Loucy (cell line): ENCODE results near the gene ATP7B.

Source experiments
- H2AFZ ChIP-seq: fragments of 200-600 bp; sonication (generic); 2 replicates; pipeline ENCODE4 v1.6.0; 2016; ENCODE audit warnings: antibody characterized with exemption, mild to moderate bottlenecking, low read length, moderate library complexity
- H3F3A ChIP-seq: fragments of 200-600 bp; 2 replicates; pipeline ENCODE4 v1.6.0; 2016; ENCODE audit warnings: antibody characterized with exemption, low read depth, mild to moderate bottlenecking
- H3K27me3 ChIP-seq: fragments of 200-600 bp; sonication (generic); 2 replicates; pipeline ENCODE4 v1.6.1; 2014; ENCODE audit warnings: low read length, mild to moderate bottlenecking; ENCODE audit not compliant: insufficient read depth, poor library complexity, severe bottlenecking
- H3K36me3 ChIP-seq: fragments of 200-600 bp; sonication (generic); 2 replicates; pipeline ENCODE4 v1.6.1; 2016; ENCODE audit warnings: low read length; ENCODE audit not compliant: insufficient read depth
- H3K4me1 ChIP-seq: fragments of 200-600 bp; sonication (generic); 2 replicates; pipeline ENCODE4 v1.5.1; 2014; ENCODE audit warnings: low read length, mild to moderate bottlenecking; ENCODE audit not compliant: insufficient read depth, poor library complexity, severe bottlenecking
- H3K4me2 ChIP-seq: fragments of 200-600 bp; sonication (generic); 2 replicates; pipeline ENCODE4 v1.6.0; 2014; ENCODE audit warnings: antibody characterized with exemption, low read length, low read depth, mild to moderate bottlenecking; ENCODE audit not compliant: poor library complexity, severe bottlenecking
- H3K4me3 ChIP-seq: fragments of 200-600 bp; sonication (generic); 2 replicates; pipeline ENCODE4 v1.5.1; 2014; ENCODE audit warnings: low read length, mild to moderate bottlenecking, mixed read lengths; ENCODE audit not compliant: poor library complexity, severe bottlenecking
- H3K79me2 ChIP-seq: fragments of 200-600 bp; sonication (generic); 2 replicates; pipeline ENCODE4 v1.6.1; 2014; ENCODE audit warnings: low read length; ENCODE audit not compliant: insufficient read depth
- H3K9ac ChIP-seq: fragments of 200-600 bp; sonication (generic); 2 replicates; pipeline ENCODE4 v1.6.0; 2014; ENCODE audit warnings: mild to moderate bottlenecking, low read depth, low read length, moderate library complexity; ENCODE audit not compliant: poor library complexity, severe bottlenecking
- H3K9me2 ChIP-seq: fragments of 200-600 bp; sonication (generic); replicated peaks from 2 replicates; pipeline ENCODE4 v1.6.1; 2016; ENCODE audit warnings: low read depth, low read length, mixed read lengths
- H3K9me3 ChIP-seq: fragments of 200-600 bp; sonication (generic); 2 replicates; pipeline ENCODE4 v1.6.1; 2014; ENCODE audit warnings: mild to moderate bottlenecking, antibody characterized with exemption, low read length, low read depth; ENCODE audit not compliant: insufficient read depth
- H4K20me1 ChIP-seq: fragments of 200-600 bp; sonication (generic); 2 replicates; pipeline ENCODE4 v1.6.0; 2014; ENCODE audit warnings: antibody characterized with exemption, low read length, mild to moderate bottlenecking; ENCODE audit not compliant: insufficient read depth, poor library complexity, severe bottlenecking
- EZH2phosphoT487 ChIP-seq: fragments of 200-600 bp; IDR thresholded peaks from 2 replicates; pipeline ENCODE4 v1.6.1; 2018; ENCODE audit warnings: antibody characterized with exemption, mild to moderate bottlenecking, moderate library complexity, borderline replicate concordance
- TF ChIP-seq, protein P1 (sequence below): fragments of 200-600 bp; sonication (generic); conservative IDR thresholded peaks from 2 replicates; pipeline ENCODE4 v1.5.1; 2014; ENCODE audit warnings: mild to moderate bottlenecking, antibody characterized with exemption, low read length

Gene ATP7B

DNA sequence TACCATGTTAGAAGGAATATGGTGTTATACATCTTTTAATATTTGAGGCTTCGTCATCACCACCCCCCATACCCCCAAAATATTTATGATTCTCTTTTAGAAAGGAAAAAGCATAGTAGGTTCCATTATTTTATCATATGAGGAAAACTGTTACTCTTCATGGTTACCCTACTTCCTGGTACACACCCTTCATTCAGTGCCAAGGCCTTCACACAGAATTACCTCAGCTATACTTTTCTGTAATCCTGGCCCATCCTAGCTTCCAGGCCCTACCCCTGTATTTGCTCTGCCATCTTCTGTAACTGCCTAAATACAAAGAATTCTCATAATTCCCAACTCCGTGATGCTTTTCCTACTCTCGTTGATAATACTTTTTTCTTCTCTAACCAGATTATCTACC lies 8.9 kb upstream of the ATP7B start:
- peaks cover 32% of the 10 kb centered on the region for H3K79me2 ChIP-seq
- H3K36me3 ChIP-seq, result peaks cover 20% of the 10 kb centered on the region; the same call in 1 of the 2 replicates

DNA sequence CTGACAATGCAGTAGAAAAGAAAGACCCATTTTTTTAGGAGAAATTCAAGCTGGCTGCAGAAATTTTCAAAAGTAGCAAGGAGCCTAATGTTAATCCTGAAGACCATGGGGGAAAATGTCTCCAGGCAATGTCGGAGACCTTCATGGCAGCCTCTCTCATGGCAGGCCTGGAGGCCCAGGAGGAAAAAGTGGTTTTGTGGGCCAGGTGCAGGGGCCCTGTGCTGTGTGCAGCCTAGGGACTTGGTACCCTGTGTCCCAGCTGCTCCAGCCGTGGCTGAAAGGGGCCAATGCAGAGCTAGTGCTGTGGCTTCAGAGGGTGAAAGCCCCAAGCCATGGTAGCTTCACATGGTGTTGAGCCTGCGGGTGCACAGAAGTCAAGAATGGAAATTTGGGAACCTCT lies 5.0 kb upstream of the ATP7B start:
- TF ChIP-seq EZH2phosphoT487, result no peak
- TF ChIP-seq, protein P1, sequence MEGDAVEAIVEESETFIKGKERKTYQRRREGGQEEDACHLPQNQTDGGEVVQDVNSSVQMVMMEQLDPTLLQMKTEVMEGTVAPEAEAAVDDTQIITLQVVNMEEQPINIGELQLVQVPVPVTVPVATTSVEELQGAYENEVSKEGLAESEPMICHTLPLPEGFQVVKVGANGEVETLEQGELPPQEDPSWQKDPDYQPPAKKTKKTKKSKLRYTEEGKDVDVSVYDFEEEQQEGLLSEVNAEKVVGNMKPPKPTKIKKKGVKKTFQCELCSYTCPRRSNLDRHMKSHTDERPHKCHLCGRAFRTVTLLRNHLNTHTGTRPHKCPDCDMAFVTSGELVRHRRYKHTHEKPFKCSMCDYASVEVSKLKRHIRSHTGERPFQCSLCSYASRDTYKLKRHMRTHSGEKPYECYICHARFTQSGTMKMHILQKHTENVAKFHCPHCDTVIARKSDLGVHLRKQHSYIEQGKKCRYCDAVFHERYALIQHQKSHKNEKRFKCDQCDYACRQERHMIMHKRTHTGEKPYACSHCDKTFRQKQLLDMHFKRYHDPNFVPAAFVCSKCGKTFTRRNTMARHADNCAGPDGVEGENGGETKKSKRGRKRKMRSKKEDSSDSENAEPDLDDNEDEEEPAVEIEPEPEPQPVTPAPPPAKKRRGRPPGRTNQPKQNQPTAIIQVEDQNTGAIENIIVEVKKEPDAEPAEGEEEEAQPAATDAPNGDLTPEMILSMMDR, result no peak
- Histone ChIP-seq H3F3A (no peaks in the 10 kb centered on the region), H3K79me2 (peaks cover 60% of the 10 kb centered on the region), H3K4me1 (peaks cover 10% of the 10 kb centered on the region), H3K9ac (no peak overlapping the region), H3K9me3 (no peaks in the 10 kb centered on the region), H3K27me3 (peaks cover 4% of the 10 kb centered on the region), H4K20me1 (peaks cover 15% of the 10 kb centered on the region), H3K4me3 (no peak overlapping the region), H2AFZ (no peak overlapping the region), H3K4me2 (no peak overlapping the region), H3K36me3 (peaks cover 12% of the 10 kb centered on the region; the same call in 1 of the 2 replicates), H3K9me2 (no peaks in the 10 kb centered on the region)

More for the DNA sequence above, 8.9 kb upstream of the ATP7B start:
- no peak overlapping the region for H2AFZ ChIP-seq
- no peaks in the 10 kb centered on the region for H3K4me1 ChIP-seq
- H3F3A ChIP-seq, result no peaks in the 10 kb centered on the region
- H3K4me3 ChIP-seq, result no peak overlapping the region
- no peak overlapping the region for H3K9ac ChIP-seq
- no peaks in the 10 kb centered on the region for H3K9me2 ChIP-seq
- H3K4me2 ChIP-seq, result no peak overlapping the region
- peaks cover 4% of the 10 kb centered on the region for H4K20me1 ChIP-seq
- no peak for TF ChIP-seq EZH2phosphoT487
- TF ChIP-seq, protein P1, result no peak
- no peaks in the 10 kb centered on the region for H3K27me3 ChIP-seq
- no peaks in the 10 kb centered on the region for H3K9me3 ChIP-seq

DNA sequence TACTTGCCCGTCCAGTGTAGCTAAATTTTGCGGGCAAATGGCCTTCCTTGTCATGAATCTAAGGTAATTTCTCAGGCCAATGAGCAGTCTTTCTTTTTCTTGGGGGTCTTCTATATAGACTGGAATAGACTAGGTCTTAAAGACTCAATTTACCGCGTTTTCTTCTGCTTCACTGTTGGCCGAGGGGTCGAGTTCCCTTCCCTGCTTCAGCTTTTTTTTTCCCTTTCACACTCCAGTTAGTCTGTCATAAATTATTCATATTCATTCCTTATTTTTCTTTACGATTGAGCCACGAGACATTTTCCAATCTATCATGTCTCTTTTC lies 1.2 kb upstream of the ATP7B start:
- Histone ChIP-seq H3K4me2 (peak overlapping the region; percentile 88), H2AFZ (peak overlapping the region; percentile 91), H4K20me1 (peaks cover 12% of the 10 kb centered on the region), H3K9me3 (no peaks in the 10 kb centered on the region), H3K9ac (peak overlapping the region; percentile 82), H3K4me1 (peaks cover 19% of the 10 kb centered on the region), H3K79me2 (peaks cover 50% of the 10 kb centered on the region), H3K27me3 (peaks cover 20% of the 10 kb centered on the region), H3K36me3 (no peaks in the 10 kb centered on the region), H3K4me3 (peak overlapping the region; percentile 91), H3F3A (no peaks in the 10 kb centered on the region), H3K9me2 (no peaks in the 10 kb centered on the region)
- TF ChIP-seq, protein P1, result no peak
- no peak for TF ChIP-seq EZH2phosphoT487
